ENCODE results near the gene SLC16A7. TPM values are rescaled to one million over a fixed set of nuclear protein-coding genes. Genes with fewer than 3 reads are reported as not detected.

The SLC16A7 gene
- total and polyA plus RNA-seq, 12 donors: 6.0 to 246 (median 163) TPM

DNA sequence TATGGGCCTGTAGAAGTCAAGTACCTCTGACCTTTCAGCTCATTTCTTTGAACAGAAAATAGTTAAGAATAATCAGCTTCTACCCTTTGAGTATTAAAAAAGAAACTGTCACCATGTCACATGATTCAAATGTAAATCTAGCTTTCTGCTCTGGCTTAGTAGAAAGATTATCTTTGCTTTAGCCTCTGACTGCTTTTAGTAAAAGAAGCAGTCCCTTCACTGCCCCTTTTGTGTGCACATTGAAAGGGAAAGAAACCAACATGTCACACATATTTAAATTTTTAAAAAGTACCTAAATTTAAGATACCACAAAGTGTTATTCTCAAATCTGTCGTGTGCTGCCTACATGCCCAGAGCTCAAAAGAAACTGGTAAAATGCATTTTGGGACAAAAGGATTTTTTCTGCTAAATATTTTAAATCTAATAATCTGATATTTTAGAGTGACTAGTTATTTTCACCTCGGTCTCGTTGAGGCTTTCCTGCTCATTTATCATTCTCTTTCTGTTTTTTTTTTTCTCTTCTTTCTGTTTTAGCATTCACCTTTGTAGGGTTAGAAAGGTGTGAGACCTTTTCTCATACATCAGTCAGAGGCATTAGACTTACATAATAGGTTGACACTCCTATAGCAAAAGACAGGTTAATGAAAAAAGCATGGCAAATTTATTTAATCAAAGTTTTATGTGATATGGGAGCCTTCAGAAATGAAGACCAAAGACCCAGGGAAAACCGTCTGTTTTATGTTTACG is 41.3 kb downstream of the SLC16A7 start:
- peaks cover 0 to 9% (median 0%) of the 10 kb centered on the region in 11 donors for H3K9me3 ChIP-seq
- intact Hi-C loops (cut with DNase I): no loop called here
- no peak overlapping the region for H3K4me3 ChIP-seq
- DNase-seq: no peak
- TF ChIP-seq, protein P1, sequence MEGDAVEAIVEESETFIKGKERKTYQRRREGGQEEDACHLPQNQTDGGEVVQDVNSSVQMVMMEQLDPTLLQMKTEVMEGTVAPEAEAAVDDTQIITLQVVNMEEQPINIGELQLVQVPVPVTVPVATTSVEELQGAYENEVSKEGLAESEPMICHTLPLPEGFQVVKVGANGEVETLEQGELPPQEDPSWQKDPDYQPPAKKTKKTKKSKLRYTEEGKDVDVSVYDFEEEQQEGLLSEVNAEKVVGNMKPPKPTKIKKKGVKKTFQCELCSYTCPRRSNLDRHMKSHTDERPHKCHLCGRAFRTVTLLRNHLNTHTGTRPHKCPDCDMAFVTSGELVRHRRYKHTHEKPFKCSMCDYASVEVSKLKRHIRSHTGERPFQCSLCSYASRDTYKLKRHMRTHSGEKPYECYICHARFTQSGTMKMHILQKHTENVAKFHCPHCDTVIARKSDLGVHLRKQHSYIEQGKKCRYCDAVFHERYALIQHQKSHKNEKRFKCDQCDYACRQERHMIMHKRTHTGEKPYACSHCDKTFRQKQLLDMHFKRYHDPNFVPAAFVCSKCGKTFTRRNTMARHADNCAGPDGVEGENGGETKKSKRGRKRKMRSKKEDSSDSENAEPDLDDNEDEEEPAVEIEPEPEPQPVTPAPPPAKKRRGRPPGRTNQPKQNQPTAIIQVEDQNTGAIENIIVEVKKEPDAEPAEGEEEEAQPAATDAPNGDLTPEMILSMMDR (IDR thresholded peaks at IDR 0.05): no peak
- peaks cover 0 to 35% (median 7%) of the 10 kb centered on the region in 9 donors for H3K4me1 ChIP-seq
- 83 to 92% methylated on average over 5 of the region's 5 CpGs for WGBS, 2 donors
- no peak for ATAC-seq
- H3K27ac ChIP-seq: no peak overlapping the region
- H3K36me3 ChIP-seq: no peaks in the 10 kb centered on the region
- no peaks in the 10 kb centered on the region for H3K27me3 ChIP-seq

DNA sequence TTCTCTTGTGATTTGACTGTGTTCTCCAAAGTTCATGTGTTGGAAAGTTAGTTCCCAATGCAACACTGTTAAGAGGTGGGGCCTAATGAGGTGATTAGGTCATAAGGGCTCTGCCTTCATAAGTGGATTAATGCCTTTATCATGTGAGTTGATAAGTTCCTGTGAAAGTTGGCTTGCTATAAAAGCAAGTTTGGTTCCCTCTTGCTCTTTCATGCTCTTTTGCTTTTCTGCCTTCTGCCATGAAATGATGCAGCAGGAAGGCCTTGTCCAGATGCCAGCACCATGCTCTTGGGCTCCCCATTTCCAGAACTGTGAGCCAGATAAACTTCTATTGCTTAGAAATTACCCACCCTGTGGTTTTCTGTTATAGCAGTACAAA is 41.9 kb downstream of the SLC16A7 start:
- H3K9me3 ChIP-seq: peaks cover 0 to 9% (median 0%) of the 10 kb centered on the region in 11 donors
- no peak overlapping the region for H3K27ac ChIP-seq
- no peaks in the 10 kb centered on the region for H3K27me3 ChIP-seq
- H3K4me1 ChIP-seq: peaks cover 0 to 31% (median 5%) of the 10 kb centered on the region in 9 donors
- peak in 2 of 8 donors; percentile 55 to 67 for ATAC-seq
- peaks cover 0 to under 1% (median 0%) of the 10 kb centered on the region in 9 donors for H3K36me3 ChIP-seq
- intact Hi-C loops (cut with DNase I): no loop called here
- TF ChIP-seq, protein P1 (IDR thresholded peaks at IDR 0.05): no peak
- no peak for DNase-seq
- H3K4me3 ChIP-seq: no peak overlapping the region

DNA sequence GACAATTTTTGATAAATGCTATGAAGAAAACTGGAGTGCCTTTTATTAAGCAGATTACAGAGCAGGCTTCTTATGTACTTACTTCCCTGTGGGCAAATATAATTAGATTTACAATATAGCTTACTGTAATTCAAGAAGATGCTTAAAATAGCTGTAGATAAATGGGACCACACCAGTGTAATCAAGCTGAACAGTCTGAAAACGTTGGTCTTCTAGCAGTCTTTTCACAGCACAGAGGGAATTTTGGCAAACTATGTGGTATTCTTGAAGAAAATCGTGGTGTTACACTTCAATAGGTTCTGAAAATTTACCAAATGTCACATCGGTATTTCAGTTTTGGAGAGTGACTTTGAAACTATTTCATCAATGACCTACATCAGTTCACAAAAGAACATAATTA is 47.7 kb downstream of the SLC16A7 start:
- H3K36me3 ChIP-seq: peaks cover 0 to 12% (median 0%) of the 10 kb centered on the region in 9 donors
- H3K4me3 ChIP-seq: no peak overlapping the region
- no peaks in the 10 kb centered on the region for H3K27me3 ChIP-seq
- no peak for ATAC-seq
- 45 to 59% methylated on average over 3 of the region's 3 CpGs for whole genome bisulfite sequencing, 2 donors
- intact Hi-C loops (cut with DNase I): no loop called here
- no peak overlapping the region for H3K27ac ChIP-seq
- TF ChIP-seq, protein P1 (IDR thresholded peaks at IDR 0.05): no peak
- peaks cover 0 to 24% (median 0%) of the 10 kb centered on the region in 9 donors for H3K4me1 ChIP-seq
- H3K9me3 ChIP-seq: peaks cover 0 to 7% (median 0%) of the 10 kb centered on the region in 11 donors
- no peak for DNase-seq

DNA sequence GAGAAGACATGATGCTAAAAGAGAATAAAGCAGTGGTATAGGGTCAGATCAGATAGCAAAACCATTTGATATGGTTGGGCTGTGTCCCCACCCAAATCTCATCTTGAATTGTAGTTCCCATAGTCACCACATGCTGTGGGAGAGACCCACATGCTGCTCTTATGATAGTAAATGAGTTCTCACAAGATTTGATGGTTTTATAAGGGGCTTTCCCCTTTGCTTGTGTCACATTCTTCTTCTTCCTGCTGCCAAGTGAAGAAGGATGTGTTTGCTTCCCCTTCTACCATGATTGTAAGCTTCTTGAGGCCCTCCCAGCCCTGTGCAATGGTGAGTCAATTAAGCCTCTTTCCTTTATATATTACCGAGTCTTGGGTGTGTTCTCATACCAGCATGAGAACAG is 49.4 kb downstream of the SLC16A7 start:
- ATAC-seq (no peak), DNase-seq (no peak)
- WGBS, 2 donors: 98 to 100% methylated on average over 1 of the region's 1 CpG
- peaks cover 0 to 7% (median 0%) of the 10 kb centered on the region in 11 donors for H3K9me3 ChIP-seq
- no peak overlapping the region for H3K4me3 ChIP-seq
- no peak overlapping the region for H3K27ac ChIP-seq
- intact Hi-C loops (cut with DNase I): no loop called here
- TF ChIP-seq, protein P1 (IDR thresholded peaks at IDR 0.05): no peak
- H3K36me3 ChIP-seq: peaks cover 0 to 12% (median 0%) of the 10 kb centered on the region in 9 donors
- no peaks in the 10 kb centered on the region for H3K27me3 ChIP-seq
- peaks cover 0 to 19% (median 2%) of the 10 kb centered on the region in 9 donors for H3K4me1 ChIP-seq

Data from heart right ventricle (tissue), 16 donors.